ENCODE measurements around the gene UBASH3A.

The UBASH3A gene

GRCh38 chr21:42455754-42456440 lies 52.2 kb downstream of the UBASH3A start:
- no peak overlapping the region for H2AK5ac ChIP-seq (ENCODE audit: low read depth, low read length)
- no peaks in the 10 kb centered on the region for H3K36me3 ChIP-seq (replicated peaks in 1 of 2; ENCODE audit: control insufficient read depth in 2 of 2, insufficient read depth in 2 of 2, low read length in 2 of 2)
- H2BK12ac ChIP-seq (ENCODE audit: low read length), result no peak overlapping the region
- H2AFZ ChIP-seq (ENCODE audit: low read length), result no peak overlapping the region
- H3K9ac ChIP-seq (ENCODE audit: low read depth, low read length, poor library complexity), result no peak overlapping the region
- peaks cover 0 to 3% (median 0%) of the 10 kb centered on the region in 3 experiments for H3K27me3 ChIP-seq (ENCODE audit: control insufficient read depth in 3 of 3, insufficient read depth in 3 of 3, low read depth in 1 of 3, low read length in 3 of 3)
- peaks cover 0 to 1% of the 10 kb centered on the region in 2 donors for H3K9me3 ChIP-seq (replicated peaks in 1 of 2; ENCODE audit: control insufficient read depth in 2 of 2, insufficient read depth in 1 of 2, low read depth in 1 of 2, low read length in 2 of 2)
- H3K14ac ChIP-seq (ENCODE audit: low read length), result no peak overlapping the region
- no peak overlapping the region for H3K18ac ChIP-seq (ENCODE audit: low read length)
- no peak overlapping the region for H4K91ac ChIP-seq (ENCODE audit: low read depth, low read length, poor library complexity)
- no peak overlapping the region for H2BK15ac ChIP-seq (ENCODE audit: low read length)
- H2BK120ac ChIP-seq (ENCODE audit: low read depth, low read length), result no peak overlapping the region
- H3K4me2 ChIP-seq (ENCODE audit: insufficient read depth, low read length, poor library complexity, severe bottlenecking), result no peak overlapping the region
- DNase-seq (ENCODE audit: low spot score), result no peak
- H3K4ac ChIP-seq (ENCODE audit: low read length), result no peak overlapping the region
- H2BK5ac ChIP-seq (ENCODE audit: low read length), result no peak overlapping the region
- H3K4me1 ChIP-seq (ENCODE audit: control insufficient read depth in 2 of 2, insufficient read depth in 1 of 2, low read depth in 1 of 2, low read length in 2 of 2), result peaks cover 0 to 5% of the 10 kb centered on the region in 2 donors
- no peak overlapping the region for H4K8ac ChIP-seq (ENCODE audit: low read depth, low read length)
- H3K27ac ChIP-seq (replicated peaks; ENCODE audit: low read length), result no peak overlapping the region
- H3K23ac ChIP-seq (ENCODE audit: low read depth, low read length, poor library complexity), result no peak overlapping the region
- no peak overlapping the region for H3K4me3 ChIP-seq (ENCODE audit: low read length in 2 of 2)
- WGBS, 2 donors (ENCODE audit: extremely low coverage in 2 of 2, insufficient read length in 2 of 2, insufficient replicate concordance in 1 of 2), result no CpG with 5 or more reads among the region's 10 CpGs
- no peaks in the 10 kb centered on the region for H3K79me1 ChIP-seq (ENCODE audit: low read depth, low read length)

- no peak overlapping the region for H2BK12ac ChIP-seq (ENCODE audit: low read length)
- no peaks in the 10 kb centered on the region for H3K36me3 ChIP-seq (replicated peaks in 1 of 2; ENCODE audit: control insufficient read depth in 2 of 2, insufficient read depth in 2 of 2, low read length in 2 of 2)
- H3K27ac ChIP-seq (replicated peaks; ENCODE audit: low read length), result no peak overlapping the region
- no peak overlapping the region for H2BK5ac ChIP-seq (ENCODE audit: low read length)
- no peak overlapping the region for H3K4ac ChIP-seq (ENCODE audit: low read length)
- H2AFZ ChIP-seq (ENCODE audit: low read length), result no peak overlapping the region
- no peak overlapping the region for H3K9ac ChIP-seq (ENCODE audit: low read depth, low read length, poor library complexity)
- peak overlapping the region; percentile 49 for H2AK5ac ChIP-seq (ENCODE audit: low read depth, low read length)
- H2BK120ac ChIP-seq (ENCODE audit: low read depth, low read length), result no peak overlapping the region
- no peak for DNase-seq (ENCODE audit: low spot score)
- no peak overlapping the region for H3K4me3 ChIP-seq (ENCODE audit: low read length in 2 of 2)
- no CpG with 5 or more reads among the region's 8 CpGs for WGBS, 2 donors (ENCODE audit: extremely low coverage in 2 of 2, insufficient read length in 2 of 2, insufficient replicate concordance in 1 of 2)
- H3K4me1 ChIP-seq (ENCODE audit: control insufficient read depth in 2 of 2, insufficient read depth in 1 of 2, low read depth in 1 of 2, low read length in 2 of 2), result peaks cover 0 to 5% of the 10 kb centered on the region in 2 donors
- peak overlapping the region; percentile 44 for H3K23ac ChIP-seq (ENCODE audit: low read depth, low read length, poor library complexity)
- peak overlapping the region; percentile 60 for H2BK15ac ChIP-seq (ENCODE audit: low read length)
- H4K8ac ChIP-seq (ENCODE audit: low read depth, low read length), result no peak overlapping the region
- no peak overlapping the region for H4K91ac ChIP-seq (ENCODE audit: low read depth, low read length, poor library complexity)
- H3K9me3 ChIP-seq (replicated peaks in 1 of 2; ENCODE audit: control insufficient read depth in 2 of 2, insufficient read depth in 1 of 2, low read depth in 1 of 2, low read length in 2 of 2), result peaks cover 0 to 1% of the 10 kb centered on the region in 2 donors
- no peaks in the 10 kb centered on the region for H3K79me1 ChIP-seq (ENCODE audit: low read depth, low read length)
- peak overlapping the region; percentile 66 for H3K18ac ChIP-seq (ENCODE audit: low read length)
- no peak overlapping the region for H3K4me2 ChIP-seq (ENCODE audit: insufficient read depth, low read length, poor library complexity, severe bottlenecking)
- peaks cover 0 to 3% (median 0%) of the 10 kb centered on the region in 3 experiments for H3K27me3 ChIP-seq (ENCODE audit: control insufficient read depth in 3 of 3, insufficient read depth in 3 of 3, low read depth in 1 of 3, low read length in 3 of 3)
- H3K14ac ChIP-seq (ENCODE audit: low read length), result peak overlapping the region; percentile 75
Measured at GRCh38 chr21:42456457-42456856, 52.8 kb downstream of the UBASH3A start.

- DNase-seq (ENCODE audit: low spot score), result no peak
- no peak overlapping the region for H3K27ac ChIP-seq (replicated peaks; ENCODE audit: low read length)
- no peak overlapping the region for H3K14ac ChIP-seq (ENCODE audit: low read length)
- no peak overlapping the region for H4K8ac ChIP-seq (ENCODE audit: low read depth, low read length)
- H3K4me2 ChIP-seq (ENCODE audit: insufficient read depth, low read length, poor library complexity, severe bottlenecking), result no peak overlapping the region
- H3K79me1 ChIP-seq (ENCODE audit: low read depth, low read length), result no peaks in the 10 kb centered on the region
- no peak overlapping the region for H2BK12ac ChIP-seq (ENCODE audit: low read length)
- H3K4ac ChIP-seq (ENCODE audit: low read length), result no peak overlapping the region
- no peak overlapping the region for H3K18ac ChIP-seq (ENCODE audit: low read length)
- WGBS, 2 donors (ENCODE audit: extremely low coverage in 2 of 2, insufficient read length in 2 of 2, insufficient replicate concordance in 1 of 2), result no CpG with 5 or more reads among the region's 1 CpG
- no peak overlapping the region for H3K4me3 ChIP-seq (ENCODE audit: low read length in 2 of 2)
- no peak overlapping the region for H2BK5ac ChIP-seq (ENCODE audit: low read length)
- H2BK120ac ChIP-seq (ENCODE audit: low read depth, low read length), result no peak overlapping the region
- H3K27me3 ChIP-seq (ENCODE audit: control insufficient read depth in 3 of 3, insufficient read depth in 3 of 3, low read depth in 1 of 3, low read length in 3 of 3), result peaks cover 0 to 3% (median 0%) of the 10 kb centered on the region in 3 experiments
- H2AFZ ChIP-seq (ENCODE audit: low read length), result no peak overlapping the region
- no peak overlapping the region for H3K23ac ChIP-seq (ENCODE audit: low read depth, low read length, poor library complexity)
- H3K9ac ChIP-seq (ENCODE audit: low read depth, low read length, poor library complexity), result no peak overlapping the region
- no peaks in the 10 kb centered on the region for H3K36me3 ChIP-seq (replicated peaks in 1 of 2; ENCODE audit: control insufficient read depth in 2 of 2, insufficient read depth in 2 of 2, low read length in 2 of 2)
- no peak overlapping the region for H2BK15ac ChIP-seq (ENCODE audit: low read length)
- H4K91ac ChIP-seq (ENCODE audit: low read depth, low read length, poor library complexity), result no peak overlapping the region
- peaks cover 0 to 5% of the 10 kb centered on the region in 2 donors for H3K4me1 ChIP-seq (ENCODE audit: control insufficient read depth in 2 of 2, insufficient read depth in 1 of 2, low read depth in 1 of 2, low read length in 2 of 2)
- H3K9me3 ChIP-seq (replicated peaks in 1 of 2; ENCODE audit: control insufficient read depth in 2 of 2, insufficient read depth in 1 of 2, low read depth in 1 of 2, low read length in 2 of 2), result peaks cover 0 to 1% of the 10 kb centered on the region in 2 donors
- no peak overlapping the region for H2AK5ac ChIP-seq (ENCODE audit: low read depth, low read length)
Measured at GRCh38 chr21:42459082-42459460, 55.4 kb downstream of the UBASH3A start.

- Histone ChIP-seq H3K79me1 (ENCODE audit: low read depth, low read length) (no peaks in the 10 kb centered on the region), H3K9ac (ENCODE audit: low read depth, low read length, poor library complexity) (no peak overlapping the region), H2BK12ac (ENCODE audit: low read length) (no peak overlapping the region), H2BK15ac (ENCODE audit: low read length) (no peak overlapping the region), H3K27ac (replicated peaks; ENCODE audit: low read length) (no peak overlapping the region), H3K23ac (ENCODE audit: low read depth, low read length, poor library complexity) (no peak overlapping the region), H3K36me3 (replicated peaks in 1 of 2; ENCODE audit: control insufficient read depth in 2 of 2, insufficient read depth in 2 of 2, low read length in 2 of 2) (no peaks in the 10 kb centered on the region), H3K14ac (ENCODE audit: low read length) (no peak overlapping the region), H4K8ac (ENCODE audit: low read depth, low read length) (no peak overlapping the region), H3K4ac (ENCODE audit: low read length) (no peak overlapping the region), H3K9me3 (replicated peaks in 1 of 2; ENCODE audit: control insufficient read depth in 2 of 2, insufficient read depth in 1 of 2, low read depth in 1 of 2, low read length in 2 of 2) (peaks cover 0 to 1% of the 10 kb centered on the region in 2 donors), H3K18ac (ENCODE audit: low read length) (no peak overlapping the region), H2BK120ac (ENCODE audit: low read depth, low read length) (no peak overlapping the region), H3K27me3 (ENCODE audit: control insufficient read depth in 3 of 3, insufficient read depth in 3 of 3, low read depth in 1 of 3, low read length in 3 of 3) (peaks cover 0 to 3% (median 0%) of the 10 kb centered on the region in 3 experiments), H4K91ac (ENCODE audit: low read depth, low read length, poor library complexity) (no peak overlapping the region), H2AK5ac (ENCODE audit: low read depth, low read length) (no peak overlapping the region), H2BK5ac (ENCODE audit: low read length) (no peak overlapping the region), H3K4me2 (ENCODE audit: insufficient read depth, low read length, poor library complexity, severe bottlenecking) (no peak overlapping the region), H3K4me3 (ENCODE audit: low read length in 2 of 2) (no peak overlapping the region), H2AFZ (ENCODE audit: low read length) (no peak overlapping the region), H3K4me1 (ENCODE audit: control insufficient read depth in 2 of 2, insufficient read depth in 1 of 2, low read depth in 1 of 2, low read length in 2 of 2) (peaks cover 0 to 5% of the 10 kb centered on the region in 2 donors)
- no peak for DNase-seq (ENCODE audit: low spot score)
- no CpG with 5 or more reads among the region's 11 CpGs for WGBS, 2 donors (ENCODE audit: extremely low coverage in 2 of 2, insufficient read length in 2 of 2, insufficient replicate concordance in 1 of 2)
Measured at GRCh38 chr21:42459546-42460215, 56.0 kb downstream of the UBASH3A start.
